Measurements from ENCODE around the gene ACTN4.

- TF ChIP-seq CTCF (IDR thresholded peaks at IDR 0.05) (no peak), POLR2AphosphoS5 (IDR thresholded peaks at IDR 0.05; ENCODE audit: low read depth, low read length) (no peak), TCF7L2 (IDR thresholded peaks at IDR 0.05; ENCODE audit: low read depth, low read length) (no peak)
These were observed 11.7 kb upstream of the ACTN4 start for GRCh38 chr19:38635483-38636399.

All from Panc1 (cell line).